ENCODE measurements around the gene CEACAM18. TPM values are rescaled to one million over a fixed set of nuclear protein-coding genes. Genes with fewer than 3 reads are reported as not detected.
"Not testable (repeated sequence)": the region's sequence is repeated elsewhere in the genome, so short reads cannot be mapped to it uniquely, and the experiment has no call there.

The CEACAM18 gene
- total RNA-seq, 2 donors from 2014 or later, result not detected

GRCh38 chr19:51489113-51489512 is 10.8 kb downstream of the CEACAM18 start:
- no peak for TF ChIP-seq CTCF (IDR thresholded peaks at IDR 0.05)
- Histone ChIP-seq H3K36me3 (no peaks in the 10 kb centered on the region), H3K4me1 (no peaks in the 10 kb centered on the region), H3K9ac (ENCODE audit: low read depth in 2 of 2, low read length in 2 of 2) (no peak overlapping the region), H3K4me3 (no peak overlapping the region), H3K27ac (no peak overlapping the region), H3K27me3 (no peaks in the 10 kb centered on the region), H3K9me3 (no peaks in the 10 kb centered on the region)
- no peak for DNase-seq
- intact Hi-C loops (cut with DNase I), result no loop called here

GRCh38 chr19:51490676-51491075 is 12.3 kb downstream of the CEACAM18 start:
- intact Hi-C loops (cut with DNase I), result no loop called here
- TF ChIP-seq CTCF (IDR thresholded peaks at IDR 0.05), result no peak
- H3K27ac ChIP-seq, result no peak overlapping the region
- no peak overlapping the region for H3K9ac ChIP-seq (ENCODE audit: low read depth in 2 of 2, low read length in 2 of 2)
- no peaks in the 10 kb centered on the region for H3K27me3 ChIP-seq
- H3K4me3 ChIP-seq, result no peak overlapping the region
- DNase-seq, result no peak
- no peaks in the 10 kb centered on the region for H3K9me3 ChIP-seq
- no peaks in the 10 kb centered on the region for H3K4me1 ChIP-seq
- H3K36me3 ChIP-seq, result no peaks in the 10 kb centered on the region

GRCh38 chr19:51491586-51491985 is 13.2 kb downstream of the CEACAM18 start:
- H3K27me3 ChIP-seq, result no peaks in the 10 kb centered on the region
- no peak for DNase-seq
- no peak for TF ChIP-seq CTCF (IDR thresholded peaks at IDR 0.05)
- no peak overlapping the region for H3K4me3 ChIP-seq
- no peaks in the 10 kb centered on the region for H3K36me3 ChIP-seq
- no peaks in the 10 kb centered on the region for H3K4me1 ChIP-seq
- no peak overlapping the region for H3K9ac ChIP-seq (ENCODE audit: low read depth in 2 of 2, low read length in 2 of 2)
- no peak overlapping the region for H3K27ac ChIP-seq
- H3K9me3 ChIP-seq, result no peaks in the 10 kb centered on the region
- intact Hi-C loops (cut with DNase I), result no loop called here

GRCh38 chr19:51493776-51494175 is 15.4 kb downstream of the CEACAM18 start:
- intact Hi-C loops (cut with DNase I), result no loop called here
- no peak for TF ChIP-seq CTCF (IDR thresholded peaks at IDR 0.05)
- DNase-seq, result no peak
- no peak overlapping the region for H3K27ac ChIP-seq
- no peak overlapping the region for H3K4me3 ChIP-seq
- no peaks in the 10 kb centered on the region for H3K36me3 ChIP-seq
- H3K27me3 ChIP-seq, result no peaks in the 10 kb centered on the region
- H3K4me1 ChIP-seq, result no peaks in the 10 kb centered on the region
- no peaks in the 10 kb centered on the region for H3K9me3 ChIP-seq
- H3K9ac ChIP-seq (ENCODE audit: low read depth in 2 of 2, low read length in 2 of 2), result no peak overlapping the region

GRCh38 chr19:51497666-51498065 is 19.3 kb downstream of the CEACAM18 start:
- no peak for DNase-seq
- no peak overlapping the region for H3K9ac ChIP-seq (ENCODE audit: low read depth in 2 of 2, low read length in 2 of 2)

GRCh38 chr19:51500931-51501330 is 22.6 kb downstream of the CEACAM18 start:
- H3K36me3 ChIP-seq; H3K9ac ChIP-seq (ENCODE audit: low read depth in 2 of 2, low read length in 2 of 2); H3K9me3 ChIP-seq; H3K27ac ChIP-seq; DNase-seq; intact Hi-C loops (cut with DNase I); H3K27me3 ChIP-seq; H3K4me3 ChIP-seq; H3K4me1 ChIP-seq: not testable (repeated sequence)

More at GRCh38 chr19:51497666-51498065, 19.3 kb downstream of the CEACAM18 start:
- Histone ChIP-seq H3K9me3 (no peaks in the 10 kb centered on the region), H3K4me1 (no peaks in the 10 kb centered on the region), H3K27me3 (no peaks in the 10 kb centered on the region), H3K4me3 (no peak overlapping the region), H3K27ac (no peak overlapping the region), H3K36me3 (no peaks in the 10 kb centered on the region)
- no peak for TF ChIP-seq CTCF (IDR thresholded peaks at IDR 0.05)
- intact Hi-C loops (cut with DNase I), result no loop called here

Data from colonic mucosa (tissue), 4 donors.